HUES6 (cell line): ENCODE results near the gene ZBTB17.
"Not testable (repeated sequence)": the region's sequence is repeated elsewhere in the genome, so short reads cannot be mapped to it uniquely, and the experiment has no call there.

Source experiments
- H3K27ac ChIP-seq: 2 replicates; pipeline ENCODE4 v1.7.0; 2013; ENCODE audit warnings: low read depth, mild to moderate bottlenecking, low read length, inconsistent platforms
- H3K27me3 ChIP-seq: 2 replicates; pipeline ENCODE4 v1.6.1; 2013; ENCODE audit warnings: low read length; ENCODE audit not compliant: control insufficient read depth, insufficient read depth
- H3K36me3 ChIP-seq: 2 replicates; pipeline ENCODE4 v1.6.1; 2013; ENCODE audit warnings: low read length; ENCODE audit not compliant: control insufficient read depth, insufficient read depth
- H3K4me1 ChIP-seq: 2 replicates; pipeline ENCODE4 v1.6.1; 2013; ENCODE audit warnings: low read length; ENCODE audit not compliant: control insufficient read depth, insufficient read depth
- H3K4me3 ChIP-seq: 2 replicates; pipeline ENCODE4 v1.5.1; 2013; ENCODE audit warnings: low read depth, low read length
- H3K9ac ChIP-seq: one replicate; pipeline ENCODE4 v1.6.1; 2013; ENCODE audit warnings: mild to moderate bottlenecking, low read length
- H3K9me3 ChIP-seq: 2 replicates; pipeline ENCODE4 v1.6.1; 2013; ENCODE audit warnings: low read depth, low read length; ENCODE audit not compliant: control insufficient read depth, insufficient read depth

Gene ZBTB17

GRCh38 chr1:15975805-15976680, at the start of gene ZBTB17:
Gene ZBTB17 (minus strand): TSS chr1:15976101. CDS start chr1:15948495, 27,606 bp downstream.
- Histone ChIP-seq H3K27me3 (no peaks in the 10 kb centered on the region), H3K4me1 (0 out of 2 replicates have a peak, but pooled peaks cover 5% of the 10 kb centered on the region), H3K36me3 (peaks cover 12% of the 10 kb centered on the region), H3K9ac (peak within 1 kb of the TSS; percentile 67), H3K9me3 (no peaks in the 10 kb centered on the region; the same call in 1 of the 2 replicates), H3K4me3 (peak within 1 kb of the TSS; percentile 94), H3K27ac (peak within 1 kb of the TSS; percentile 56; the same call in 1 of the 2 replicates)

GRCh38 chr1:16023050-16023653, 47.3 kb upstream of the ZBTB17 start:
- H3K4me1 ChIP-seq = peaks cover 23% of the 10 kb centered on the region
- H3K36me3 ChIP-seq = no peaks in the 10 kb centered on the region
- H3K27ac ChIP-seq = no peak overlapping the region
- H3K27me3 ChIP-seq = peaks cover 30% of the 10 kb centered on the region
- H3K4me3 ChIP-seq = no peak overlapping the region
- no peak overlapping the region for H3K9ac ChIP-seq
- no peaks in the 10 kb centered on the region for H3K9me3 ChIP-seq

- Histone ChIP-seq H3K36me3 (no peaks in the 10 kb centered on the region), H3K9ac (no peak overlapping the region), H3K4me1 (peaks cover 29% of the 10 kb centered on the region), H3K9me3 (no peaks in the 10 kb centered on the region), H3K4me3 (no peak overlapping the region), H3K27ac (no peak overlapping the region), H3K27me3 (peaks cover 30% of the 10 kb centered on the region)
Observed at GRCh38 chr1:16022393-16022792, 46.5 kb upstream of the ZBTB17 start.

DNA sequence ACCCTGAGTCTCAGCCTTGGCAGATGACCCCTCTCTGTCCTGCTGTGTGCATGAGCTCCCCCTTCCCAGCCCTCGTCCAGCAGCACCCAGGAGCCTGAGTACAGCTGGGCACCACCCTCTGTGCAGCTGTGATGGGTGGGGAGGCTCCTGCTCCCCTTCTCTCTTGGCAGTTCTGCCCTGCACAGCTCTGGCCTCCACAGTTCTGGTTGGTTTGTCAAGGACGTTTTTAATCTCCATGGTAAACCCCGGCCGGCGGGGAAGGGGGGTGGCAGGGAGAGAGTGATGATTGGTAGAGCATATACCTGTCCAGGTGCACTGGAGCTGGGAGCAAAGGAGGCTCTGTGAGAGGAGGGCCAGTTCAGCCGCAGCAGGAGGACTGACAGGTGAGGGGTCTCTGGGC, 45.8 kb upstream of the ZBTB17 start, which contains the start of gene CLCNKA:
CLCNKA (plus strand) TSS at position 356 of the 400 bp plus-strand sequence. CDS start 584 bp downstream, outside the sequence.
- Histone ChIP-seq H3K9ac (no peak within 1 kb of the TSS), H3K4me1 (peaks cover 33% of the 10 kb centered on the region), H3K4me3 (no peak within 1 kb of the TSS), H3K36me3 (no peaks in the 10 kb centered on the region), H3K27ac (no peak within 1 kb of the TSS), H3K9me3 (no peaks in the 10 kb centered on the region), H3K27me3 (peaks cover 30% of the 10 kb centered on the region)

DNA sequence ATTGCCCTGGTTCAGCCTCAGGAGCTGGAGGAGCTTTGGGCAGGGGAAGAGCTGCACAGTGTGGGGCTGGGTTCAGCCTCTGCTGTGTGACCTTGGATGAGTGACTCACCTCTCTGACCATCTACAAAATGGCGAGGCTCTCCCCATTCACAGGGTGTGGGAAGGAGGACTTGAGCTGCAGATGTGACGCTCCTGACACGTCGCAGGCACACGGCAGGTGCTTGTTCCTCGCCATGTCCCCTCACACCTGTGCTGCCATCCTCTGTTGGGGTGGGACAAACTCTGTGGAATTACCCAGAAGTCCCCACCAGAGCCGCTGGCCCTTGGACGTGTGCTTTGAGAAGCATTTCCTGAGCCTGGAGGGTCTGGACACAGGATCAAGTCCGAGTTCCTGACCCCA, 45.0 kb upstream of the ZBTB17 start:
- not testable (repeated sequence) for H3K27ac ChIP-seq, H3K9me3 ChIP-seq, H3K36me3 ChIP-seq, H3K4me3 ChIP-seq, H3K9ac ChIP-seq
- H3K27me3 ChIP-seq = peaks cover 30% of the 10 kb centered on the region
- H3K4me1 ChIP-seq = peaks cover 41% of the 10 kb centered on the region

GRCh38 chr1:16020325-16020724, 44.4 kb upstream of the ZBTB17 start:
- Histone ChIP-seq H3K4me3 (no peak overlapping the region), H3K27ac (no peak overlapping the region), H3K27me3 (peaks cover 30% of the 10 kb centered on the region), H3K9ac (no peak overlapping the region), H3K9me3 (no peaks in the 10 kb centered on the region), H3K36me3 (no peaks in the 10 kb centered on the region), H3K4me1 (peaks cover 46% of the 10 kb centered on the region)

GRCh38 chr1:16019644-16020277, 43.9 kb upstream of the ZBTB17 start:
- peaks cover 25% of the 10 kb centered on the region for H3K27me3 ChIP-seq
- no peaks in the 10 kb centered on the region for H3K36me3 ChIP-seq
- H3K9ac ChIP-seq = no peak overlapping the region
- no peaks in the 10 kb centered on the region for H3K9me3 ChIP-seq
- H3K4me3 ChIP-seq = no peak overlapping the region
- peaks cover 51% of the 10 kb centered on the region for H3K4me1 ChIP-seq
- H3K27ac ChIP-seq = no peak overlapping the region

DNA sequence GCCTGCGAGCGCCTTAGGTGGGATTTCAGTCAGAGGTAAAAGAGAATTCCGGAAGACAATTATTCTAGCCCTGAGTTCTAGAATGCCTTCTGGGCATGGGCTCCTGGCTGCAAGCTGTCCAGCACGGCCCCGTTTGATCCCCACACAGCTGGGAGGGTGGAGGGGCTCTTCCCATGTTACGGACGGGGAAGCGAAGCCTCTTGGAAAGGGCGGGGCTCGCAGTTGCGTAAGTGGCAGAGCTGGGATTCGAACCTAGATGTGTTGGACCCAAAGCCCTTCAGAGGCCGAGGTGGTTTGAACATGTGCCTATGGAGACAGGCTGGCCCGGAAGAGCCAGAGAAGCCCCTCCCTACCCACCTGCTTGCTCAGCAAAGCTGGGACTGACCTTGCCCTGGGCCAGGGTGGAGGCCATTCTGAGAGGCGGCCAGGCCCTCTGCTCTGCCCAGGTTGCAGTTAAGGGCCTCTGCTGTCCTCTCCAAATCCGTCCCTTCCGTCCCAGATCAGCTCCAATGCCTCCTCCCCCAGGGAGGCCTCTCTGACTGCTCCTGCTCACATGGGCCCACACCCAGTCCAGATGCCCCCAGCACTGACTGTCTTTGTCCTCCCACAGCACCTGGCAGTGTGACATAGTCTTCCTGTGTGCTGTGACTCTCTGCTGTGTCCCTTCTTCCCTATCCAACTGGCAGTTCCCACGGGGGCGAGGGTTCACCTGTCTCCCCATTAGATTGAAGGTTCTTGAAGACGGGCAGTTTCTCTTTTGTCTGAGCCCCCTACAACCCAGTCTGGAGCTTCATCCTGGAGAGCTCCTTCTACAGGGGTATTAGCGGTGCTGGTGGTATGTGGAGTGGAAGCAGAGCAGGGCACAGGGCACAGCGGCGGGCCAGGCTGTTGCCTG, 43.1 kb upstream of the ZBTB17 start:
- Histone ChIP-seq H3K27ac (no peak overlapping the region), H3K9ac (no peak overlapping the region), H3K4me3 (no peak overlapping the region), H3K4me1 (peaks cover 58% of the 10 kb centered on the region), H3K27me3 (peaks cover 18% of the 10 kb centered on the region; the same call in 1 of the 2 replicates), H3K36me3 (no peaks in the 10 kb centered on the region), H3K9me3 (no peaks in the 10 kb centered on the region)

GRCh38 chr1:16018308-16018707, 42.4 kb upstream of the ZBTB17 start:
- no peak overlapping the region for H3K27ac ChIP-seq
- H3K27me3 ChIP-seq = peaks cover 11% of the 10 kb centered on the region; the same call in 1 of the 2 replicates
- H3K4me3 ChIP-seq = no peak overlapping the region
- H3K4me1 ChIP-seq = peaks cover 65% of the 10 kb centered on the region
- H3K9me3 ChIP-seq = no peaks in the 10 kb centered on the region
- no peaks in the 10 kb centered on the region for H3K36me3 ChIP-seq
- no peak overlapping the region for H3K9ac ChIP-seq
